GM20000 (cell line): ENCODE measurements around the gene RABGAP1L.

Experiments used
- DNase-seq: peaks from one replicate; pipeline ENCODE4 v3.0.0; 2012; ENCODE audit warnings: low spot score
- CTCF ChIP-seq: IDR thresholded peaks from 2 replicates; pipeline ENCODE4 v1.5.1; 2012; ENCODE audit warnings: mild to moderate bottlenecking, control low read depth; ENCODE audit errors: extremely low read depth, missing control alignments

Gene RABGAP1L

DNA sequence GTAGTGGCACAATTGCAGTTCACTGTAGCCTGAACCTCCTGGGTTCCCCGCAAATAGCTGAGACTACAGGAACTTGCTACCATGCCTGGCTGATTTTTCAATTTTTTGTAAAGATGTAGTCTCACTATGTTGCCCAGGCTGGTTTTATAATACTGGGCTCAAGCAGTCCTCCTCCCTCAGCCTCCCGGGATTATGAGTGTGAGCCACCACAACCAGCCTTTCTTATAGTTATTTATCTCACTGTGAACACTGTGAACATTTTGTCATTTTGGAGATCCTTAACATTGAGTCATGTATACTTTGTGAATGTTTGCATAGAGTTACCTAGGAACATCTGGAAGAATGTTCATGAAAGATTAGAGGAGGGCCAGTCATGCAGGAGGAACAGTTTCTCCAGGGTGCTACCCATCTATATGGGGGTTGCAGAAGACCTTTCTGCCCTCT, 713.3 kb downstream of the RABGAP1L start:
- DNase-seq, result no peak
- no peak for TF ChIP-seq CTCF

DNA sequence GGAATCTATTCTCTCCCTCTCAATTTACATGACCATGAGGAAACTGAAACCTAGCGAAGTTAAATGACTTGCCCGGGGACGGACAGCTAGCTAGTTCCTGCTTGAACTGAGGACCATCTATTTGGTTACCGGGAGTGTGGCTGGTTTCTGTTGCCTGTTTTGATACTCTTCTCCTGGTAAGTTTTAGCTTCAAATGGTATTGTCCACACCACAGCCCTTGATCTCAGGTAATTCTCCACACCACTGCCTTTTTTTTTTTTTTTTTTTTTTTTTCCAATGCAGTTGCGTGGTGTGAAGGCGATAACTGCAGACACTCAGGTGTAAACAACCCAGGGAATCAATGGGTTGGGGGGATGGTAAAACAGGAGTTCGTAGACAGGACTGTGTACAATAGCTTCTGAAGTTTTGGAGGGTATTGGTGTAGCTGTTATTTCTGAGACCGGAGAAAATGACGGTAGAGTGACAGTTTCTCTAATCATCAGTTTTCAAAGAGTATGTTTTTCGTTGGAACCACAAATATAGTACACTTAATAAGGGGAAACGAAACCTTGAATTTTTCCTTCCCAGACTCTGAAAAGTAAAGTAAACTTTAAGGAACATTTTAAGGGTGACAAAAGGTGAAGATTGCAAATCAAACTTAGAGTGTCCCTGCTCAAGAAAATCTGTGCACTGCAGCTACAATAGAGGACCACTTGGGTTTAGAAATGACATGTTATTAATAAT, 715.2 kb downstream of the RABGAP1L start:
- no peak for TF ChIP-seq CTCF
- DNase-seq, result peak; percentile 34

GRCh38 chr1:174875306-174875705, 716.0 kb downstream of the RABGAP1L start:
- DNase-seq, result no peak
- TF ChIP-seq CTCF, result no peak

DNA sequence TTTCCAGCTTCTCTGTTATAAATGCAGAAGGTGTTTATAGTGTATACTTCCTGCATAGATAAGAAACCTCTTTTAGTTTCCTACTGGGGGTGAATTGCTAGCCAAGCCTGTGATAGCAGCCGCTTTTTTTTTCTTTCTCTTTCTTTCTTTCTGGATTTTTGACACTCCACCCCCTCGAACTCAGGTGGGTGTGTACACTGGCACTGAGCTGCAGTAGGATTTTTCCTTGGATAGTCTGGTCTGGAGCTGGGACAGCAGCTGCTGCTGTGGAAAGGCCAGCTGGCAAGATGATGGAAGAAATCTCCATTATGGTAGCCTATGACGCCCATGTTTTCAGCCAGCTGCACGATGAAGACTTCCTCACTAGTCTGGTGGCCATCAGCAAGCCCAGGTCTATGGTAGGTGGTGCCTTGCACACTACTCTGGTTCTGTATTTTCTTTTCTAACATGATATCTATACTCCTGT, 717.9 kb downstream of the RABGAP1L start:
- no peak for DNase-seq
- TF ChIP-seq CTCF, result no peak

DNA sequence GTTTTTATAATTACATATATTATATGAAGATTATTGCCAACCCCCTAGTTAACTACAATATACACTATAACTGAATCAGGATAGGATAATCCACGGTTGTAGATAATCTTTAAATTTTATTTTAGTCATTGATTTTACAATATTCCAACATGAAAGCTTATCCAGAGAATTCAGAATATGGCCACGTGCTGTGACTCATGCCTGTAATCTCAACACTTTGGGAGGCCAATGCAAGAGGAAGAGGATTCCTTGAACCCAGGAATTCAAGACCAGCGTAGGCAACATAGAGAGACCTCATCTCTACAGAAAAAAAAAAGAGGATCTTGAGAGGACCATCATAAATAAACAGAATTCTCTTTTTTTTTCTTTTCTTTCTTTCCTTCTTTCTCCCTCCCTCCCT, 720.9 kb downstream of the RABGAP1L start:
- no peak for TF ChIP-seq CTCF
- DNase-seq, result no peak

DNA sequence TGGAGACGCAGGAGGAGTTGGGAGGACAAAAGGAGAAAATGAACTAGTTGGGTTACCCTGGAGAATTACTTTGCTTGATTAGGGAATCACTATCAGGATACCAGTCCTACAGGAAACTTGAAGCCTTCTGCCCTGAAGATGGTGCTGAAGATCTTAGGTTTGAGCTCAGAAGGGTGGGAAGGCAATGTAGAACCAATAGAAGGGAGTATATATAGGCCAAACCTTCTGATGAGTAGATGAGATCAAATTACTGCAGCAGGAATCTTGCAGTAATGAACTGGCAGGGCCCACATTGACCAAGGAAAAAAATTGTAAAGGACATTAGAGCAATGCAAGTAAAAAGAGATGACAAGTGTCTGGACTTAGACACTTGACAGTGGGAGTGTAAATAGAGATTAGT, 724.1 kb downstream of the RABGAP1L start:
- DNase-seq, result no peak
- no peak for TF ChIP-seq CTCF

DNA sequence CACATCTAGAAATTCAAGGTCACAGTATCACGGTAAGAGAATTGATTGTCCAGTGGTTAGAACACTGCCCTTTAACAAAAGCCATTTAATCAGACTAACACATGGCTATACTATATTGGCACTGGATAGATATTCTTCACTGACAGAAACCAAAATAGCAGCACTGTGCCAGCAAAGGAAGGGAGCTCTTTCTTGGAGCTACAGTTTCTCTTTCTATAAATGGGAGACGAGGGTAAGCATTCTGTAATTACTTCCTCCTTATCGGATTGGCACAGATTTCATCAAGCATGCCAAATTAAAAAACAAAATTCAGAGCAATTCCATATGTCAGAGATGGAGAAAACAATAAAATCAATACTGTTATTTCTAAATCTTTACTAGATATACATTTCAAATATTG, 724.7 kb downstream of the RABGAP1L start:
- TF ChIP-seq CTCF, result no peak
- DNase-seq, result no peak
